HepG2 (cell line): ENCODE measurements around the gene METRN. TPM values are rescaled to one million over a fixed set of nuclear protein-coding genes. Genes with fewer than 3 reads are reported as not detected.

Experiments
- ARID2 ChIP-seq: sonication (generic); formaldehyde crosslinking; IDR thresholded peaks from 2 replicates; pipeline ENCODE4 v1.8.1; 2022; ENCODE audit warnings: mild to moderate bottlenecking, missing genetic modification reagents, borderline replicate concordance
- BCL3 ChIP-seq: sonication (generic); formaldehyde crosslinking; IDR thresholded peaks from 2 replicates; pipeline ENCODE4 v1.5.1; 2020; ENCODE audit warnings: mild to moderate bottlenecking, missing genetic modification reagents, moderate library complexity
- FOXK1 ChIP-seq: sonication (generic); formaldehyde crosslinking; IDR thresholded peaks from 2 replicates; pipeline ENCODE4 v1.4.0; 2020; ENCODE audit warnings: low read depth, missing genetic modification reagents, borderline replicate concordance
- HOXA3 ChIP-seq: sonication (generic); formaldehyde crosslinking; IDR thresholded peaks from 2 replicates; pipeline ENCODE4 v1.5.0; 2020; ENCODE audit warnings: missing genetic modification reagents
- KAT2B ChIP-seq: fragments of 150-350 bp; IDR thresholded peaks from 2 replicates; pipeline ENCODE4 v1.6.1; 2014; ENCODE audit warnings: low read depth, low read length, borderline replicate concordance
- KLF12 ChIP-seq: sonication (generic); formaldehyde crosslinking; IDR thresholded peaks from 2 replicates; pipeline ENCODE4 v1.4.0; 2020; ENCODE audit warnings: missing genetic modification reagents, borderline replicate concordance
- NCOA2 ChIP-seq: sonication (generic); formaldehyde crosslinking; IDR thresholded peaks from 2 replicates; pipeline ENCODE4 v1.8.0; 2022; ENCODE audit warnings: inconsistent platforms
- PHF20 ChIP-seq: sonication (generic); formaldehyde crosslinking; IDR thresholded peaks from 2 replicates; pipeline ENCODE4 v1.5.0; 2020; ENCODE audit warnings: mild to moderate bottlenecking, missing genetic modification reagents
- PHF5A ChIP-seq: IDR thresholded peaks from one replicate; pipeline ENCODE4 v1.6.1; 2018; ENCODE audit warnings: low read depth, missing genetic modification reagents; ENCODE audit not compliant: unreplicated experiment
- SP1 ChIP-seq, 2 experiments: fragments of 450-650 bp in 1 of 2; sonication (generic) in 1 of 2; formaldehyde crosslinking in 1 of 2; IDR thresholded peaks; 2 replicates each; pipeline versions ENCODE4 v1.4.0 to v1.6.1; 2016 to 2020; ENCODE audit warnings: missing genetic modification reagents in 1 of 2
- TFE3 ChIP-seq: IDR thresholded peaks from 2 replicates; pipeline ENCODE4 v1.6.1; 2016
- ZBTB3 ChIP-seq: sonication (generic); formaldehyde crosslinking; IDR thresholded peaks from 2 replicates; pipeline ENCODE4 v1.4.0; 2020; ENCODE audit warnings: low read depth, mild to moderate bottlenecking, moderate library complexity, missing genetic modification reagents, borderline replicate concordance
- ZC3H4 ChIP-seq: sonication (generic); formaldehyde crosslinking; IDR thresholded peaks from 2 replicates; pipeline ENCODE4 v1.4.0; 2020; ENCODE audit warnings: missing genetic modification reagents, borderline replicate concordance
- ZNF275 ChIP-seq: sonication (generic); formaldehyde crosslinking; IDR thresholded peaks from 2 replicates; pipeline ENCODE4 v1.8.0; 2022; ENCODE audit warnings: missing genetic modification reagents, mild to moderate bottlenecking, inconsistent platforms, borderline replicate concordance
- ZNF770 ChIP-seq: sonication (generic); formaldehyde crosslinking; IDR thresholded peaks from 2 replicates; pipeline ENCODE4 v1.5.0; 2020; ENCODE audit warnings: mild to moderate bottlenecking, missing genetic modification reagents
- ZNF800 ChIP-seq: sonication (generic); formaldehyde crosslinking; IDR thresholded peaks from 2 replicates; pipeline ENCODE4 v1.4.0; 2020; ENCODE audit warnings: missing genetic modification reagents
- polyA plus RNA-seq, 8 experiments: library from polyadenylated mRNA; depleted of rRNA in 3 of 8; stranded (reverse) in 7 of 8; unstranded in 1 of 8; fragments of >200 nt; fragmentation: Illumina TruSeq in 4 of 8; extraction: Trizol in 4 of 8; gene quantifications; 2 replicates each; pipeline versions ENCODE4 v1.2.1 to v1.2.3, GENCODE V29; 2011 to 2016; ENCODE audit warnings: low read depth in 4 of 8, missing spikeins in 1 of 8, mixed read lengths in 1 of 8; ENCODE audit not compliant: insufficient read depth in 1 of 8
- total RNA-seq, 5 experiments: library from RNA; depleted of rRNA; stranded (reverse); fragments of >200 nt; fragmentation: Illumina TruSeq; extraction: Trizol; gene quantifications; 2 replicates each; pipeline ENCODE4 v1.2.3, GENCODE V29; 2016; ENCODE audit warnings: low read depth in 1 of 5

Gene METRN
- total and polyA plus RNA-seq, 2 of the 13 experiments (the other 11 are each of a cell fraction or from before 2014, with no cell fraction given): 25.5 to 46.1 TPM

GRCh38 chr16:740764-741505, 26.0 kb downstream of the METRN start, which contains the start of gene CIAO3 (continued):
- TF ChIP-seq BCL3 (peak; percentile 89; the same call in 1 of the 2 replicates), TFE3 (CRISPR knock-in tag) (peak; percentile 51; the same call in 1 of the 2 replicates), ZBTB3 (CRISPR knock-in tag) (peak; percentile 55; the same call in 1 of the 2 replicates), ZNF770 (peak; percentile 46; the same call in 1 of the 2 replicates), KAT2B (no peak), ARID2 (peak; percentile 52; the same call in 1 of the 2 replicates), PHF20 (CRISPR knock-in tag) (peak; percentile 97), ZNF800 (peak; percentile 97), FOXK1 (CRISPR knock-in tag) (peak; percentile 93; the same call in 1 of the 2 replicates), ZC3H4 (no peak), HOXA3 (CRISPR knock-in tag) (peak; percentile 96), SP1 (IDR thresholded peaks at IDR 0.05) (no peak), SP1 (CRISPR knock-in tag; IDR thresholded peaks at IDR 0.05) (peak; percentile 76), ZNF275 (CRISPR knock-in tag) (no peak; the same call in 1 of the 2 replicates), PHF5A (CRISPR knock-in tag) (peak; percentile 67), NCOA2 (CRISPR knock-in tag) (peak; percentile 36; the same call in 1 of the 2 replicates), KLF12 (CRISPR knock-in tag) (peak; percentile 46; the same call in 1 of the 2 replicates)
